ES-I3 (cell line): ENCODE measurements around the gene BAD.

Experiments
- H3K36me3 ChIP-seq: 2 replicates; pipeline ENCODE4 v1.6.1; 2013; ENCODE audit warnings: mild to moderate bottlenecking, low read length, control low read depth, moderate library complexity; ENCODE audit not compliant: insufficient read depth
- H3K4me1 ChIP-seq: 2 replicates; pipeline ENCODE4 v1.6.1; 2013; ENCODE audit warnings: mild to moderate bottlenecking, control low read depth, low read length; ENCODE audit not compliant: insufficient read depth
- H3K9ac ChIP-seq: 2 replicates; pipeline ENCODE4 v1.6.1; 2013; ENCODE audit warnings: low read depth, mild to moderate bottlenecking, low read length, moderate library complexity
- H3K9me3 ChIP-seq: 2 replicates; pipeline ENCODE4 v1.6.1; 2013; ENCODE audit warnings: mild to moderate bottlenecking, low read length, moderate library complexity; ENCODE audit not compliant: control insufficient read depth, insufficient read depth

The BAD gene

DNA sequence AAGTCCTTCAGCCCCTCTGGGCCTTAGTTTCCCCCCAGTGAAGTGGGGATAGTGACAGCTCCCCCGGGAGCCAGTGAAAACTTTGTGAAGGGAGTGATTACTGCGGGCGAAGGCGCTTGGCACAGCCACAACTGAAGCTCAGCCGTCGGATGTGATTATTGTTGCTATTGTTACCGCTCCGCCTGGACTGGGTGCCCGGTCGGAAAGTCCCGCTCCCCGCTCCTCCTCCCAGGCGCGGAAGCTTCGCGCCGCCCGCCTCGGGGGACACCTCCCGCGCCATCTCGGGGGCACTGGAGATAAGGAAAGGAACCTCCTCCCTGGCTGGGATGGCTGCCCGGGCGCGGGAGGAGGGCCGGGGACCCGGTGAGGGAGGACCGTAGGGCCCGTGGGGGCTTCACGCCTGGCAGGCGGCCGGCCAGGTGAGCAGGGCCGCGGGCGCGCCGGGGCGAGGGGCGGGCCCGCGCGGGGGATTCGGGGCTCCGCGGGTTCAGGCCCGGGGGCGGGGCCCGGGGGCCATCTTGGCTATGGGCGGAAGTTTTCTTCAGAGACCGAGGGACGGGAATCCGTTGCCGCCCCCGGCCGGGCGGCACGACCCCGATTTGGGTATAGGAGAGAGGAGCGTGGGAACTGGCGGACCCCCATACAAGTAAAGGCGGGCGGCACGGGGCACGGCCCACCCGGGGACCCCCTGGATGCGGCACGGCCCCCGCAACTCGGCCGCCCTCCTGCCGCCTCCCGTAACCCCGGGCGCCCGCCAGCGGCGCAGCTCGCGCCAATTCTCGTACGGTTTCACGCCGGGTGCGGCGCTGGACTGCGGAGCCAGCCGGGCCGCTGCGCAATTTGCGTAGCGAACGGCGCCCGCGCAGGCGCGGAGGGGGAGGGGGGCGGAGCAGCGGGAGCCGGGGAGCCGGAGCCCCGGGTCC is 758 bp upstream of the BAD start, which contains the start of gene GPR137:
Gene GPR137, plus strand, starts transcription at position 887 of the 923 bp plus-strand sequence. CDS start 677 bp downstream, outside the sequence.
- Histone ChIP-seq H3K9ac (peak within 1 kb of the TSS; percentile 92), H3K9me3 (no peaks in the 10 kb centered on the region), H3K36me3 (no peaks in the 10 kb centered on the region; the same call in 1 of the 2 replicates), H3K4me1 (0 out of 2 replicates have a peak, but pooled peaks cover 4% of the 10 kb centered on the region)

DNA sequence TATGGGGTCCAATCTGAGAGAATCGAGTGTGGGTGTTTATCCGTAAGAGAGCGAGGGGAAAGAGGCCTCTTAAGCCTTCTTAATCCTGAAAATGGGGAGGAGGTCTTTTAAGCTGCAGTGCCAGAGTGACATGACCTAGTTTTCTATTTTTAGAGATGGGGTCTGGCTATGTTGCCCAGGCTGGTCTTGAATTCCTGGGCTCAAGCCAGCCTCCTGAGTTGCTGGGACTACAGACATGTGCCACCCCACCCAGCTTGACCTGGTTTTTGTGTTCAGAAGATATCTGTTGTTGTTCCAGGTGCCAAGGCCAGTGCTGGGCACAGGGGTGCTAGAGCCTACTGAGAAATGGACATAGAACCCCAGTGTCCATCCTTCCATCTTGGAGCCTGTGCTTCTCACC is 1.4 kb downstream of the BAD start:
- Histone ChIP-seq H3K4me1 (0 out of 2 replicates have a peak, but pooled peaks cover 4% of the 10 kb centered on the region), H3K9ac (no peak overlapping the region), H3K9me3 (no peaks in the 10 kb centered on the region), H3K36me3 (no peaks in the 10 kb centered on the region; the same call in 1 of the 2 replicates)

DNA sequence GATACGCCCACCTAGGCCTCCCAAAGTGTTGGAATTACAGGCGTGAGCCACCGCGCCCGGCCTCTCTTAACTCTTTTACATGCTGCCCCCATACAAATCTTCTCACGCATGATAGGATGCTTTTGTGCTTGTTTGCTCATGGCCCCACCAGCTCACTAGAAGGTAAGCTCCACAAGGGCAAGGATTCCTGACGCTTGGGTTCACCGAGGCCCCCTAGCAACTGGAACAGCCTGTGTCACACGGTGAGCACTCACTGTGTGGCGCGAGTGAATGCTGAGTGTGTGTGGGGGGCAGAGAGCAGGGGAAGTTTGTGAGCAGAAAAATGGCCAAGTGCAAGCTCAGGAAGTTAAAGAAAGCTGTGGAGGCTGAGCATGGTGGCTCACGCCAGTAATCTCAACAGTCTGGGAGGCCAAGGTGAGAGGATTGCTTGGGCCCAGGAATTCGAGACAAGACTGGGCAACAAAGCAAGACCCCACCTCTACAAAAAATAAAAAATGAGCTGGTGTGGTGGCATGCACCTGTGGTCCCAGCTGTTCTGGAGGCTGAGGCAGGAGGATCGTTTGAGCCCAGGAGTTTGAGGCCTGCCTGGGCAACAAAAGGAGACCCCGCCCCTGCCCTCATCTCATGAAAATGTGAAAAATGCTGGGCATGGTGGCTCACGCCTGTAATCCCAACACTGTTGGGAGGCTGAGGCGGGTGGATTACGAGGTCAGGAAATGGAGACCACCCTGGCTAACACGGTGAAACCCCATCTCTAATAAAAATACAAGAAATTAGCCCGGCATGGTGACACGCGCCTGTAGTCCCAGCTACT is 2.3 kb downstream of the BAD start:
- no peak overlapping the region for H3K9ac ChIP-seq
- H3K9me3 ChIP-seq = no peaks in the 10 kb centered on the region
- H3K36me3 ChIP-seq = no peaks in the 10 kb centered on the region; the same call in 1 of the 2 replicates
- peaks cover 4% of the 10 kb centered on the region; the same call in 1 of the 2 replicates for H3K4me1 ChIP-seq

DNA sequence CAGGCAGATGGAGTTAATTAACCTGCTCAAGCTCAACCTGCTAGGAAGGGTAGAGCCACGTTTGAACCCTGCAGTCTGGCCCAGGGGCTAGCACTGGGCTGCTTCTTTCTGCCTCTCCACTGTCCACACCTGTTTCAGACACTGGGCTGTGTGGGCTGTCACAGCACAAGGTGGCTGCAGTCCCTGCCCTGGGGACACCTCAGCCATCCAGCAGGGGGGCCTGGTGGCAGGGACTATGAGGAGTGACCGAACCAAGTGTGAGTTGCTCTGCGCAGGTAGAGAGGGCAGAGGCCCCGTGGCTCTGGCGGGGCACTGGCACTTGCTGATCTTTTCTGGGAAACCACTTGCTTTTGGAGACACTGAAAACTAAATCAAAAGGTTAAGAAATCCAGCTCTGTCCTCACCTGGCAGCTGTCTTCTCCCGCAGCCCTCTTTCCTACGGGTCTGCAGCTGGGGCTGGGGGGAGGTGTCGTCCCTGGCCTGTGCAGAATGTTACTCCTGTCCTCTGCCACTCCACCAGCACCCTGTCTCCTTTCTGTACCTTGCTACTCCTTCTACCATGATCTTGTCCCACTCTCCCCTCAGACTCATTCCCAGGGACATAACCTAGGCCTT is 5.8 kb downstream of the BAD start:
- peaks cover 8% of the 10 kb centered on the region; the same call in 1 of the 2 replicates for H3K4me1 ChIP-seq

DNA sequence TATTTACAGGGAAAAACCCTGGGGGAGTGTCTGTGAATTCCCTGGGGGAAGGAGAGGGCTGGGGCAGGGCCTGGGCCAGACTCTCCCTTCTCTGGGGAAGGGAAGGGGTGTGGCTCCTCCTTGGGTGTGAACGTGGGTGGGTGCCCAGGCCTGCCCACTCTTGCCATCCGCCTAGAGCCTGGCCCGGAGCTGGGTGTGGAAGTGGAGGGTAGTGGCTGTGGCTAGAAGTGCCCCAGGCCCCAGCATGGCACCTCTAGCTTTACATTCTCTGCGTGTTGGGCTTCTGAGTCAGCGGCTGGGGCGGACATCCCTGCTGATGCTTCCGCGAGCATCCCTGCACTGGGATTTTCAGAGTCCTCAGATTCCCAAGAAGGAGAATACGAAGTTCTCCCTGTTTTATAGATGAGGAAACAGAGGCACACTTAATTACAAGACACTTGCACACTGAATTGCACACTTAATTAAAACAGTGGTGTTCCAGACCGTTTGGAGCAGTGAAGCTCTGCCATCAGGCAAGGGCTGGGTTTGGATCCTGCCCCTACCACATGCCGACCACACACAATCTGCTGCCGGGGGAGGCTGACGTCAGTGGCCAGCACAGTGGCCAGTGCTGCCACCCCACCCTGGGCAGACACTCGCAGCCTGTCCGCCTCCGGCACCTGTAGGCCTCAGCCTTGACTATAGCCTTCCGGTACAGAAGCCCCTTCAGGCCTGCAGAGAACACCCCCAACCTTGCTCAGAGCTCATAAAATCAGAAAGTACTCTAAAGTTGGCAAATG is 7.6 kb downstream of the BAD start:
- Histone ChIP-seq H3K9me3 (no peaks in the 10 kb centered on the region), H3K36me3 (no peaks in the 10 kb centered on the region), H3K9ac (no peak overlapping the region), H3K4me1 (peaks cover 8% of the 10 kb centered on the region; the same call in 1 of the 2 replicates)

More for the DNA sequence above, 5.8 kb downstream of the BAD start:
- no peak overlapping the region for H3K9ac ChIP-seq
- no peaks in the 10 kb centered on the region for H3K9me3 ChIP-seq
- no peaks in the 10 kb centered on the region; the same call in 1 of the 2 replicates for H3K36me3 ChIP-seq

DNA sequence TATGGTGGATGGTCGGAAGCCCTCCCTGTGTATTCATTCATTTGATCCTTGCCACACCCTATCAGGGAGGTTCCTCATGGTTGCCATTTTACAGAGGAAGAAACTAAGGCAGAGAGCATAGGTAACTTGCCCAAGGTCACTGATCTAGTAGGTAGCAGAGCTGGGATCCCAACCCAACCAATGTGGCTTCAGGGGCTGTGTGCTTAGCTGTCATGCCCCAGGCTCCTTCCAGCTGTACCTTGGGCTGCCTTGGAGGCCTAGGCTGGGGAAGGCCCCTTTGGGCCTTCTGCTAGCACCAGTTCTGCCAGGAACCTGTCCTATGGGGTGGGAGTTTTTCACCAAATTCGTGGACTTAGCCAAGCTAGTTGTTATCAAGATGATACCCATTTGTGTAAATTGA is 8.6 kb downstream of the BAD start:
- Histone ChIP-seq H3K9ac (no peak overlapping the region), H3K4me1 (peaks cover 8% of the 10 kb centered on the region; the same call in 1 of the 2 replicates), H3K36me3 (no peaks in the 10 kb centered on the region), H3K9me3 (no peaks in the 10 kb centered on the region)

DNA sequence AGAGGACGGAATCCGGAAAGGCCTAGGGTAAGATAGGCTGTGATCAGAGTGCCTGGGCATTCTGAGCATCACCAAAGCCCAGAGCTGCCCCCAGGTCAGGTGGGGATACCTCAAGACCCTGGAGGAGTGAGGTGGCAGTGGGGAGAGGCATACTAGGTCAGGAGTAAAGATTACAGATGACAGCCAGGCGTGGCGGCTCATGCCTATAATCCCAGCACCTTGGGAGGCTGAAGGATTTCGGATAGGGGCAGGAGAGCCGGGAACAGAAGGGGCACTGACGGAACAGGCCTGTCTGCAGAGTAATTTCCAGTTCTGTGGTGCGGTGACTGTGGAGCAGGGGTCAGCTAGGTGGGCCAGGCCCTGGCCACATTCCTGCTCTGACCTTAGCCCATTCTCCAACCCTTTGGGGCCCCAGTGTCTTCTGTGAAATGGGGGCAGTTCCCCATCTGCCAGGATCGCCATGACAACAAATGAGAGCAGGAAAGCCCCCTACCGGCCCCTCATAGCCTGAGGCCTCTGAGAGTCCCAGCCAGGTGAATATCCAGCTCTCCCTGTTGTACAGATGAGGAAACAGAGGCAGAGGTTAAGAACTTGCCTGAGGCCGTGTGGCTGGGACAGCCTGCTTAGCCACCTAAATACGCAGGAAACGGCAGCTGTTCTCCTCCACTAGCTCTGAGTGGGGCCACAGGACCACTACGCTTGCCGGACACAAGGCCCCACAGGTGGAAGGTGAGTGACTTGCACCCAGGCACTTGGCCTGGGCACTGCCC is 9.2 kb downstream of the BAD start:
- no peaks in the 10 kb centered on the region for H3K36me3 ChIP-seq
- no peak overlapping the region for H3K9ac ChIP-seq
- H3K4me1 ChIP-seq = peaks cover 8% of the 10 kb centered on the region; the same call in 1 of the 2 replicates
- no peaks in the 10 kb centered on the region for H3K9me3 ChIP-seq

DNA sequence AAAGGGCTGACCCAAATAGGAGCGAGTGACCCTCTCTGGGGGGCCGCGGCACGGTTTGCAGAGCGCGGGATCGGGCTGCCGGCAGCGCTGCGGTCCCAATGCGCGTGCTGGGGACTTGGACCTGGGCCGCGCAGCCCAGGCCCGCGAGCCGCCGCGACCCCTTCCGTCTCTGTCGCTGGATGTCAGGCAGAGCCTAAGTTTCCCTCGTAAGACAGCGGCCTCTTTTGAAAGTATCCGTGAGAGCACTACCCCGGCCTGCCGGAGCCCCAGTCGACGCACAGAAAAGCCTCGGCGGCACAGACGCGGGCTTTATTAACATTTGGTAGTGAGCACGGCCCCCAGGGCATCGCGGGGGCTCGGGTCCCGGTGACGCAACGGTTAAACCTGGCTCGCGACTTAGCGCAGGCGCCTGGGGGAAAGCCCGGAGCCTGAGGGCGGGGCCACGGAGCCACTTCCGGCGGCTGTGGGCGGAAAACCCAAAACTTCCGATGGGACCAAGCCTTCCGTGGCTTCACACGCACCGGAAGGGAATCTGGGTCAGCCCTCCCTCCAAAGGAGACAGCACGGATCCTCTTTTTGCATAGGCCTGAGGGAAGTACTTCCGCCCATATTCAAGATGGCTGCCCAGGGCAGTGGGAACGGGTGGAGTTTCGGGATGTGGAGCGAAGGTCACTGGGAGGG is 14.8 kb downstream of the BAD start:
- Histone ChIP-seq H3K36me3 (no peaks in the 10 kb centered on the region; the same call in 1 of the 2 replicates), H3K9ac (peak overlapping the region; percentile 88), H3K4me1 (peaks cover 5% of the 10 kb centered on the region; the same call in 1 of the 2 replicates), H3K9me3 (no peaks in the 10 kb centered on the region)

DNA sequence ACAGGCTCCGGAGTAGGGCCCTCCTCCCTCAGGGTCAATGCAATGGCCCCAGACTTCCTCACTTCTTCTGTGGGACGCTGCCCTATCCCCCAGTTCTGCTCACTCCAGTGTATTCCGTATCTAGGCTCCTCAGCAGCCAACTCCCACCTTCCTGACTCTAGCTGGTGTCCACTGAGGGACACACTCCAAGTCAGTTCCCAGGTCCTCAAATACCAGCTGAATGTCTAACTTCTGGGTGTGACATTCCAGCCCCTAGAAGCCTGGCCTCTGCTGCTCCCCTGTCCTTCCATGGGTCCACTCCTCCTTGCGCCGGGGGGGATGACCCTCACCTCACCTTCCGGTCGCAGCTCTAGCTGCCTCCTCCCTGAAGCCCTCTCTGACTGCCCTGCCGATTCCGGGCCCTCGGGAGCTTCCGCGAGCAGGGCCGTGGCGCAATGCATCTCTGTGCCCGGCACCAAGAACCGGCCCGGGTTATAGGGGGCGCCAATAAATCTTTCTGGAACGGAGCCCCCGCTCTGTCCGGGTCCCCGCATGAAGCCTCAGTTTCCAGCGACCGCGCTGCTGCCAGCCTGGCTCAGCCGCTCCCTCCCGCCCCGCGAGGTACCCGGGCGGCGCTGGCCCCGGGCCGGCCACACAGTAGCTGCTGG is 15.4 kb downstream of the BAD start:
- peak overlapping the region; percentile 88 for H3K9ac ChIP-seq
- peaks cover 5% of the 10 kb centered on the region; the same call in 1 of the 2 replicates for H3K4me1 ChIP-seq
- H3K36me3 ChIP-seq = no peaks in the 10 kb centered on the region; the same call in 1 of the 2 replicates
- H3K9me3 ChIP-seq = no peaks in the 10 kb centered on the region

DNA sequence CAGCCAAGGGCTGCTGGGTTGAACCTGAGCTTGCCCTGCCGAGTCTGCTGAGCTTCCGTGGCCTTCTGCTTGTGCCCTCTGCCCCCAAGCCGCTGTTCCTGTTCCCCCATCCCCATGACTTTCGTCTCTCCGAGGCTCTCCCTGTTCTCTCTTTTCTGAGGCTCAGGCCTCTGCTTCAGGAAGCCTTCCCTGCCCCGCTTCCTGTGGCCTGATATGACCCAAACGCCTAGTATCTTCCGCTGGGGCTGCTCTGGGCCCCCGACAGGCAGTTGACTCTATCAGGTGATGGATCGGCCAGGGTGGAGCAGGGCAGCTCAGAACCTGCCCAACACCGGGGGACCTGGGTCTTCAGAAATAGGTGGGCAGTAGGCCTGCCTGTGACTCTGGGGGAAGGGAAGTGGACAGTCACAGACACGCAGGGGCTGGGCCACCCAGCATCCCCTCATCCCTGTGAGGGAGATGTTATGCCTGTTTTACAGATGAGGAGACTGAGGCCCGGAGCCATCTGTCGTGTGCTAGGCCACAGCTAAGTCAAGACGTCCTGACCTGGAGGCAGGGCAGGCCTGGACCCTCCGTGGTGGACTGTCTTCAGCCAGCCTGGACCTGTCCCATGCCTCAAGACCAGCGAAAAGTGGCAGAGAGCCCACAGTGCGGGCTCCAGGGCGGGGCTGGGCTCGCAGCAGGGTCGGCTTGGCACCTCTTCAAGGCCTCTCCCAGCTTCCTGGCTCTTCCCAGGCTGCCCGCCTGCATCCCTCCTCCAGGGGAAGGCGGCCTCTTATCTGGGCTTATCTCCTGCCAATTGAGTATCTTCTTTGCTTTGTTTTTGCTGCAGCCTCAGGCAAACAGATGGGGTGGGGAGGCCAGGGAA is 16.2 kb downstream of the BAD start:
- Histone ChIP-seq H3K9me3 (no peaks in the 10 kb centered on the region), H3K36me3 (no peaks in the 10 kb centered on the region; the same call in 1 of the 2 replicates), H3K4me1 (peaks cover 12% of the 10 kb centered on the region; the same call in 1 of the 2 replicates), H3K9ac (peak overlapping the region; percentile 88)

DNA sequence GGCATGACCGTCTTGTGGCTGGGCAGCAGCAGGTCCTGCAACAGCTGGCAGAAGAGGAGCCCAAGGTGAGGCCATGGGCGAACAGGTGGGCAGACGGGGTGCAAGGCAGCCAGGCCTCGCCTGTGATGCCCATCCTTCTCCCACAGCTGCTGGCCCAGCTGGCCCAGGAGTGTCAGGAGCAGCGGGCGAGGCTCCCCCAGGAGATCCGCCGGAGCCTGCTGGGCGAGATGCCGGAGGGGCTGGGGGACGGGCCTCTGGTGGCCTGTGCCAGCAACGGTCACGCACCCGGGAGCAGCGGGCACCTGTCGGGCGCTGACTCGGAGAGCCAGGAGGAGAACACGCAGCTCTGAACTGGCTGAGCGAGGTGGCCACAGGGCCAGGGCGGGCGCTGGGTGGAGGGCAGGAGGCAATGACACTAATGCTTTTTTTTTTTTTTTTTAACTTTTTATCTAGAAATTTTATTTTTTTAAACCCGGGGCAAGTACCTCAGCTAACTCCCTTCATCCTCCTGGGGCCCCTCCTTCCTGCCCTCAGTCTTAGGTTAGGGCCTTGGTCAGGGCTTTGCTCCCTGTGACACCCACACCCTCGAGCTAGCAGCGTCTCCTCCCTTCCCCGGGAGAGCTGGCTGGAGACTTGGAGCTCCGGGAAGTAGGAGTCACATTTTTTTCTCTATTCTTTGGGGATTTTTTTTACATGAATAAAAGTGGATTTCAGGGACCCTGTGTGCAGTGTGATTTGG is 17.1 kb downstream of the BAD start:
- Histone ChIP-seq H3K36me3 (no peaks in the 10 kb centered on the region; the same call in none of the 2 replicates), H3K9me3 (no peaks in the 10 kb centered on the region), H3K4me1 (peaks cover 14% of the 10 kb centered on the region; the same call in 1 of the 2 replicates), H3K9ac (no peak overlapping the region)
